Stimulated activated CD8-positive, alpha-beta memory T cell treated with anti-CD3 and anti-CD28 coated beads, Interleukin-2, amount 100 ng/mL, for 1 hour (primary cell): ENCODE measurements around the gene DHDDS.

Source experiments
- DNase-seq, 2 donors: peaks; one replicate each; pipeline ENCODE4 v3.0.0-alpha.2; 2020; ENCODE audit warnings: low read depth in 2 of 2

Gene DHDDS

DNA sequence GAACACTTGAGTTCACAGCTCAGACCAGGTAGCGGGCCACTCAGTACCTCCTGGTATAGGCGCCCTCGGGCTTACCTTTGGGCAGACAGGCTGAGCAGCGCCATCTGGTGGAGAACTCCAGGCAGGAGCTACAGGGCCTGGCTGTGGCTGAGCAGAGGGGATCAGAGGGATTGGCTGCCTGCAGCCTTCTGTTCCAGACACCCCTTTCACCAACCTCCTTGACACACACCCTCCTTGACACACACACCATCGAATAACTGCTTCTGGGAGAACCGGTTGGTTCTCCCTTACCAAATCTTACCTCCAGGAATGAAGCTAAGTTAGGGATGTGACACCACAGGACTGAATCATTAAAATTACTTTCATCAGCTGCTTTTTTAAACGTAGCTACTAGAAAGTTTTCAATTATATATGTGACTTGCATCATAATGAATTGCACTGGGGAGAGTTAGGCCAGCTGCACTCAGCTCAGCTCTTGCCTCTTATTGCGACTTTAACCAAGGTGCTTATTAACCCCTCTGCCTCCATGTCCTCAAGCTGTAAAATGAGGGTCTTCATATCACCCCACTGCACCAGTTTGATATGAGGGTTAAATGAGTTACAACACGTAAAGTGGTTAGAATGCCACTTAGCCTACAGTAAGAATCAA lies 14.9 kb upstream of the DHDDS start:
- DNase-seq: peak; percentile 71 to 79

DNA sequence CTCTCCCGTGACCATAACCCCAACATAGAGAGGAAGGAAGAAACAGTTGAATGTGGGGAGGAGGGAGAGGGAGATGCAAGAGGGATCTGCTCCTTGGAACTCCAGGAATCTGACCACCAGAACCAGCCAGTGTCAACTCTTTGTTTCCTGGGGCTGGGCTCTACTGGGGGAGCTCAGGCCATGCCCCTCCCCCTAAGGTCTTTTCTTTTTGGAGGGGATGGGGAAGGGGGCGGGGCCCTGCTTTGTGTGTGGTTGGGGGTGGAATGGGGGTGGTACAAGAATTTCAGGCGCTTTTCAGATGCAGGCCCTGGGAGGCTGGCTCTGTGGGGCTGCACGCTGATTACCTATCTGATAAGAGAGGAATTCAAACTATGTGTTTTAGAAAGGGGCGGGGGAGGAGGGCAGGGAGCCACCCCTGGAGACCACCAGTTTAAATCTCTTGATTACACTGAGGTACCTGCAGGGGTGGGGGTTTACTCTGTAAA lies 13.2 kb upstream of the DHDDS start:
- no peak for DNase-seq

DNA sequence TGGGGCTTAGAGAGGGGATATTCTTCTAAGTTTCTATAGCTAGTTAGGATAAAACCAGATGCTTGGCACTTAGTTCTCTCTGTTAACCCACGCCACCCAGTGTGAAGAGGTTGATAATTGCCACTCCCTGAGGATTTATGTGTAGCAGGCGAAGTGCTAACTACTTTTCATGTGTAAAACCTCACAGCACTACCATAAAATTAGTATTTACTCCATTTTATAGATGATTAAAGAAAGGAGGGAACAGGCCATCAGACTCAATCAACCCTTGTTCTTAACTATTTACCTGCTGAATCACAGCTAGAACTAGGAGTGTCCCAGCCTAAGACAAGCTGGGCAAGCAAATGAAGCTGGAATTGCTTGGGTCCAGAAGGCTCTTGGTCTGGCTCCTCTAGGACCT lies 12.6 kb upstream of the DHDDS start:
- no peak for DNase-seq

DNA sequence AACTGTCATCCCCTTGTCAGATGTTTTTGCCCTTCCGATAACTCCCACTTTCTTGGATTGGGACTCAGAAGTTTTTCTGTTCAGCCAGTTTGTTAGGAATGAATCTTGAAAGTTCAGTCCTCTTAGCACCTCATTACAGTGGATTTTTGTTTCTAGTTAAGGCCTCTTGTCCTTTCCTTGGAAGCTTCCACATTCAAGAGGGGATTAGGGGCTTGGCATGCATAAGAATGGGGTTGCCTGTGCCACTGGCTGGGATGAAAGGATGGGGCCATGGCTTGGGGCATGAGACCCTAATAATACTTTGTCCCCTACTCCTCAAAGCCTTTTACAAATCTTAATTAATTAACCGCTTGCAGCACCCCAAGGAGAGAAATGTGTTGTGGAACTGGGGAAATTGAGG lies 2.4 kb upstream of the DHDDS start:
- DNase-seq: no peak

DNA sequence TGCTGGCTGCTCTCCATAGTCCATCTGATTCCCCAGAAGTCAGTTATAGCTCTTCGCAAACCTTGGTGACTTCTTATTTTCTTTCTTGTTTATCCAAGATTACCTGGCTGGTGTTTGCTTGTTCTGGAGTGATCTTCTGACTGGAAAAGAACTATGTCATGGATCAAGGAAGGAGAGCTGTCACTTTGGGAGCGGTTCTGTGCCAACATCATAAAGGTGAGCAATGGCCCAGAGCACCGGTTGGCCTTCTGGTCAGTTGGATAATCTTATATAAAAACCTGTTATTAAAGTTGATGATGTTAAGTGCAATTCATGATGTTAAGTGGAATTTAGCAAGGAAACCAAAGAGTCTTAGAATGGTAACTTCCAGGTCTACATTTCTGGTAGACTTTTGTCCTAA lies 672 bp downstream of the DHDDS start:
- DNase-seq: no peak

DNA sequence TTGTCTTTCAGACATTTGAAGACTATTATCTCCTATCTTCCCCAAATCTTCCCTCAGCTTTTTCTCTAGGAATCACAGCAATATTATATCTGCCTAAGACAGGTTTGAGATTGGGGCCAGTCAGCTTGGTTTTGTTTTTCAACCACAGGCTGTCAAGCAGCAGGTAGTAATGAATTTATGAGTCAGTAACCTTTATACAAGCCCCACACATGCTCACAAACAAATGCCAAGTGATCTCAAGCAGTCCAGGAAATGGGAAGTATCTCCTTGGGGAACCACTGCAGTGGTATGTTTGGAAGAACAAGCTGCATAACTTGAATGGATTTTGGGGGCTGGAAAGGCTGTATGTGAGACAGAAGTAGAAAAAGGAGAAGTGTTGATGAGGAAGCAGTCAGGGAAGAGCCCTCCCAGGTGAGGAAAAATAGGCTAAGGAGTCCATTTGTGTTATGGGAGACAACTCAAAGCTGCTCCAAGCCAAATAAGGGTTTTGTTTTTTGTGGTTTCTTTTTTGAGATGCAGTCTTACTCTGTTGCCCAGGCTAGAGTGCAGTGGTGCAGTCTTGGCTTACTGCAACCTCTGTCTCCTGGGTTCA lies 2.1 kb downstream of the DHDDS start:
- DNase-seq: no peak

DNA sequence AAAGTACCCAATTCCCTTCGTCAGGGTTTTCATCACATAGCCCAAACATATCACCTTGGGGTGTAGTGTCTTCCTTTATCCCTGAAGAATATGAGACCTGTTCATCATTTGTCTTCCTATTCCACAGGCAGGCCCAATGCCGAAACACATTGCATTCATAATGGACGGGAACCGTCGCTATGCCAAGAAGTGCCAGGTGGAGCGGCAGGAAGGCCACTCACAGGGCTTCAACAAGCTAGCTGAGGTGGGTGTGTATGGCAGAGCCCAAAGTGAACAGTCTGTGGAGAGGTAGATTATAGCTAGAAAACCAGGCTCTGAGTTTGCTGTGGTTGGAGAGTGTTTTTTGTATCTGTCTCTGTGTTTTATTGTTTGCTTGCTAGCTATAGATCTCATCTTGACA lies 5.9 kb downstream of the DHDDS start:
- no peak for DNase-seq

DNA sequence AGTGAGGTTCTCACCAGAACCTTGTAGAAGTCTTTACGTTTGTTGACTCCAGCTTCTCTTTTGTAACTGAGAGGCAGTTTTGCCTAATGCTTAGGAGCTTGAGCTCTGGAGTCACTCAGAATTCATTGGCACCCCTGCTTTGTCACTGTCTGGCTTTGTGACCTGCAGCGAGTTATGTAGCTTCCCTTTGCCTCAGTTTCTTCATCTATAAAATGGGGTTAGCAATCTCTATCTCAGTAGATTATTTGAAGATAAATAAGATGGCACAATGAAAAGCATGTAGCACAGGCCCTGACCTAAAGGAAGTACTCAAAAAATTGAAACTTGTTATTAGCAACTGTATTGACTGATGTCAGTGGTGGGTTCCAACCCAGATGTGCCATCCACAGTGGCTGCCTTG lies 8.1 kb downstream of the DHDDS start:
- DNase-seq: no peak

DNA sequence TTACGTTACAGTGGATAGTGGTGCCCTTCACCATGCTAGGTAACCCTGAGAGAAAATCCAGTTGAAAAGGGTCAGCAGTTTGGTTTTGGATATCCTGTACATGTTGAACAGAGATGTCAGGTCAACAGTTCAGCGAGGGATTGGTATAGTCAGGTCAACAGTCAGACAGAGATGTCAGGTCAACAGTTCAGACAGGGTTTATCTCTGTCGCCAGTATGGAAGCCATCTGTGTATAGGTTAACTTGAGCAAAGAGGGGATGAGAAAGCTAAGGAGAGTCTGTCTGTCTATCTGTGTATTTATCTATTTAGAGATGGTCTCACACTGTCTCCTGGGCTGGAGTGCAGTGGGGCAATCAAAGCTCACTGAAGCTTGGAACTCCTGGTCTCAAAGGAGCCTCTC lies 17.7 kb downstream of the DHDDS start:
- DNase-seq: no peak

DNA sequence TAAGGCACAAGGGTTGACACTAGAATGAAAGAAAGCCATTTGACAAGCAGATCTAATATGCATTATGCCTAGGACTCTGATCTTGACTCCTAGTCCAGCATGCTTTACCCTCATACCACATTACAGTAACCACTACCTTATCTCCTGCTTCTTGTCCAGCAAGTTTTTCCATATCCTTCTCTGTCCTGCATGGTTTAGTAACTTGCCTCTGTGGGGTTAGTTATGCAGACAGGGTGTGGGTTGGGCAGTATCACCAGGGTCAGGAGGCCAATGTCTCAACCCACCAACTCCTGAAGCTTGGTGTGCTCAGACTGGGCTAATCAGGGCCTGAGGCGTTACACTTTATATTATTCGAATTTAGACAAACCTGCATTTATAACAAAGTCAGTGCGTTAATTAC lies 18.8 kb downstream of the DHDDS start:
- DNase-seq: no peak

DNA sequence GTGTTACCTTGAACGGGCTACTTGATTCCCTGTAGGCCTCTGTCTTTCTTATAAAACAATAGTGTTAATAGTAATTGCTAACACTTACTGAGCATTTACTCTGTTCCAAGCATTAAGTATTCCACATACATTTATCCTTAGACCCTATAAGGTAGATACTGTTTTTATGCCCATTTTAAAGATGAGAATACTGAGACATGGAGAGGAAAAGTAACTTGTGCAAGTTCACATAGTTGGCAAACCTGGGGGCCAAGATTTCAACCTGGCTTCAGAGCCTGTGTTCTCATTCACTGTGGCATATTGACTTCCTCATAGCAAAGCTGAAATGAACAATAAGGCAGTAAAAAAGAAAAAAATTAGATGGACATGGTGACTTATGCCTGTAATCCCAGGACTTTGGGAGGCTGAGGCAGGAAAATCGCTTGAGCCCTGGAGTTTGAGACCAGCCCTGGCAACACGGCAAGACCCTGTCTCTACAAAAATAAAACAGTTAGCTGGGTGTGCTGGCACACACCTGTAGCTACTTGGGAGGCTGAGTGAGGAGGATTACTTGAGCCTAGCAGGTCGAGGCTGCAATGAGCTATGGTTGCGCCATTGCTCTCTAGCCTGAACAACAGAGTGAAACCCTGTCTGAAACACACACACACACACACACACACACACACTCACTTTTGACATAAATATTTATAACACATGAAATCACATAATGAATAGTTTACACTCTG lies 20.5 kb downstream of the DHDDS start:
- no peak for DNase-seq

DNA sequence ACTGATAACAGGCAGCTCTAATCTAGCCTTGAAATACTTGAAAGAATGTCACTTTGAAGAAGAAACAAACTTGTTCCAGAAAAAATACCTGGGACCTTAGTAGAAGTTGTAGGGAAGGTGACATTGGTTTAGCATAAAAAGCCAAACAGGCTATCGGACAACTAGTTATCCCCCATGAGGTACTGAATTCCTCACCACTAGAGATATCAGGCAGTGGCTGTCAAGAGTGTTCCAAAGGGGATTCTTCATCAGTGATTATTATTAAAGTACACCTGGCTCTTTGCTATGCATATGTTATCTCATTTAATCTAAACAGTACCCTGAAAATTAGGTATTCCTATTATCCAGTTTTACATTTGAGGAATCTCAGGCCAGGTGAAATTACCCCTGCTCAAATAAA lies 27.0 kb downstream of the DHDDS start:
- no peak for DNase-seq

DNA sequence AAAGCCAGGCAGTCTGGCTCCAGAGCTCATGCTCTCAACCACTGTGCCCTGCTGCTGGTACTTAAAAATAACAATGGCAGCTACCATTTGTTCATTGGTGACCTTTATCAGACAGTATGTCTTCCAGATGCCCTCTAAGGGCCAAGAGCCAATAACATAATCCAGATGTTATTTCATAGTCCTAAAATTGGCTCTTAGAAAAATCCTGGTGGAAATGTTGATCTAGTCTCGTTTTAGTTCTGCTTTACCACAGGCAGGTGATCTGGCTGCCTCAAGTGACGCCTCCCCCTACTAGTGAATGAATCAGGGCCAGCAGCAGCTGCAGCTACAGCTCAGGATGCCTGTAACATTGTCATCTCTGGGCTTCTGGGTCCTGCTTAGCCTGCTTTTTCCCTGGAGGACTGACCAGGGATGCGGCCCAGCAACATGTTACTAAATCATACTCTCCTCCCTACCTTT lies 27.5 kb downstream of the DHDDS start:
- no peak for DNase-seq

DNA sequence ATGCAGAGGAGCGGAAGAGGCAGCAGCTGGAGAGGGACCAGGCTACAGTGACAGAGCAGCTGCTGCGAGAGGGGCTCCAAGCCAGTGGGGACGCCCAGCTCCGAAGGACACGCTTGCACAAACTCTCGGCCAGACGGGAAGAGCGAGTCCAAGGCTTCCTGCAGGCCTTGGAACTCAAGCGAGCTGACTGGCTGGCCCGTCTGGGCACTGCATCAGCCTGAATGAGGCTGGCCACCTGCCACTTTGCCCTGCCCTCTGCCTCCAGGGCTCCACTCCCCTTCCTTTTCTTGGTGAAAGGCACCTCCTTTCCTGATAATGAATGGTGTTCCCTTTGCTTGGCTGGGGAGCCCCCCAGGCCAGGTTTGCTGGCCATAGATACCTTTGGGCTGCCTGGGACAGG lies 36.8 kb downstream of the DHDDS start:
- DNase-seq: no peak

DNA sequence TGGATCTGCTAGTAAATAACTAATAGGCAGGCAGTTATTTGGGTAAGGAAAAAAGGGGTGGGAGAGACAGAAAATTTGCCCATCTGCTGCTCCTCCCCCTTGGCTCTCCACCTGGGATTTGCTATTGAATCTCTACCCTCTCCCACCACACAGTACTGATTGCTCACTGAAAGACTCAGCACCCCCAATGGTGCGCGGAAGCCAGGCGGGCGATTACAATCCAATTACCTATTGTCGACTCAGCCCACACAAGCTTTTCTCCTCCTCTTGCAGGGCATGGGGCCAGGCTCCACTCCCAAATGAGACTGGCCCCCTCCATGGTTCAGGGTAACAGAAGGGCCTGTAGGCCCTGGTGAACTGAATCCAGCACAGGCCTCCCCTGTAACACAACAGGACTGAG lies 37.4 kb downstream of the DHDDS start:
- no peak for DNase-seq

DNA sequence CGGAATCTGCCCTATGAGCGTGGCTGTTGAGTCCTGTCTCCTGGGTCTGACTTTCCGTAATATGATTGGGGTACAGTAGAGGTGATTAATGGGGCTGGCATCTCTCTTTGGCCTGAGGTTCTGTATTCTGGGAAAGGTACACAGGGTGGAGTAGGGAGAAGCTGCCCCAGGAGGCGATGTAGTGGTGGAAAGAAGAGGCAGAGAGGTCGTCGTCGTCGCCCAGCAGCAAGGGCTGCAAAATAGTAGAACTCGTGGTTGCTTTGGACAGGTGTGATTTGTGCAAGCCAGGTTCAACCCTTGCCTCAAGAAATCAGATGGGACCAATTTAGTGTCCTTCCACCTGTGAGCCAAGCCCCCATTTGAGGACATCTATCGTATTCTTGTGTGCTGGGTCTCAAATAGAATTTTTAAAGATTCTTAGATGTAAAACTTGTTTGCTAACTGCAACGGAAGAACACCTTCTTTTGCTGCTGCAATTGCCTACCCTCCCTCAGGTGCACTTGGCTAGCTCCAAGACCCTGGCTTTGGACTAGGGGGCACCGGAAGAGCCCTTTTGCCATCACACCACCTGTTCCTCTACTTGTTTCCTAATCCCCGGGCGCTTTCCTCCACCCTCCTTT lies 38.9 kb downstream of the DHDDS start:
- no peak for DNase-seq

DNA sequence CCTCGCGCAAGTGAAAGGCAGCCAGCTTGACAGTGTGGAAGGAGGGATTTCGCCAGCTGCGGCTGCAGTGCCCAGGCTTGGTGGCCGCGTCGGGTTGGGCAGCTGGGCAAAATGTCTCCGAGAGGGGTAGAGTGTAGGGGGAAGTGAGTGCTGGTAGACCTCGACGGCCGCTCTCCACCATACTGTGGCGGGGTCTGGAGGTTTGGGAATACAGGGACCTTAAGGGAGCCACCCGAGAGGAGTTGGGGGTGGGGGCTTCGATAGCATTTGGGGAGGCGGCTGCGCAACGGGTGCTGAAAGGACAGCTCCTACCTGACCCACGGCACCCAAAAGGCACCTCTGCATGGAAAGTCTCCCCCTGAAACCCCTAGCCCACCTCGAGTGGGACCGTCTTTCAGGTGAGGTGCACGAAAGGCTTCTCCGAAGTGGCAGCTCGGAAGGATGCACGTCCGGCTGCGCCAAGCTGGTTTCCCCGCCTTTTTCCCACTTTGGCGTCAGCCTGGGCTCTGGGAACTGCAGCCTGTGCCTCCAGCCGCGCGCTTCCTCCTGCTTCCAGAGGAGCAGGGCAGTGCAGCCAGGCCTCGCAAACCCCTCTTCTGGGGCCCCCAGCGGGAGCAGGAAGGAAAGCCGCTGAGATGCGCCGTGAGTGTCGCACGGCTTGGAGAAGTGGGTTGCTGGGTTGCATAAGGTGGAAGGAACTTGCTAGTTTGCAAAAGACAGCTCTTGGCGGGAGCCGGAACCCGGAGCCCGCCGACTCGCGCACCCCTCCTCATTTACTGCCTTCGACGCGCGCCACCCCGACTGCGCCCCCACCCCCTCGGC lies 39.6 kb downstream of the DHDDS start:
- DNase-seq: peak in 1 of 2 donors; percentile 9

DNA sequence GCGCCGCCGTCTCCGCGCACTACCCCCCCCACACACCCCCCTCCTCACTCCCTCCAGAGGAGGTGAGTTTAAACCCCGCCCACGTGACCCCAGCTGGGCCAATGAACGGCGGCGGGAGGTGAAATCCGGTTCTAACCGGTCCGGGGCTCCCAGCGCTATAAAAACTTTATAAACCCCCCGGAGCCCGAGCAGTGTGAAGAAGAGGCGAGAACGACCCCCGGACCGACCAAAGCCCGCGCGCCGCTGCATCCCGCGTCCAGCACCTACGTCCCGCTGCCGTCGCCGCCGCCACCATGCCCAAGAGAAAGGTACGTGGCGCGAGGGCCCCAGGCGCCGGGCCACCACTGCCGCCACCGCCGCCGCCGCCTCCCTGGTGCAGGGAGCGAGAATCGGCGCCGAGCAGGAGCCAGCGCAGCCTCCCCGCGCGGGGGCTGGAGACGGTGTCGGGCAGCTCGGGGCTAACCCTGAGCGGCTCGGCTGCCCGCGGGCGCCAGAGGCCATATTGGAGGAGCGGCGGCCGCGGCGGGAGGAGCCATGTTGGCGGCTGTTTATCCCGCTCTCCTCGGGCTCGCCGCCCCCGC lies 40.3 kb downstream of the DHDDS start, which contains the start of gene HMGN2:
Gene HMGN2 (plus strand): TSS at position 121 of the 581 bp plus-strand sequence. CDS start 173 bp downstream, at position 294.
- DNase-seq: peak; percentile 73 to 81

DNA sequence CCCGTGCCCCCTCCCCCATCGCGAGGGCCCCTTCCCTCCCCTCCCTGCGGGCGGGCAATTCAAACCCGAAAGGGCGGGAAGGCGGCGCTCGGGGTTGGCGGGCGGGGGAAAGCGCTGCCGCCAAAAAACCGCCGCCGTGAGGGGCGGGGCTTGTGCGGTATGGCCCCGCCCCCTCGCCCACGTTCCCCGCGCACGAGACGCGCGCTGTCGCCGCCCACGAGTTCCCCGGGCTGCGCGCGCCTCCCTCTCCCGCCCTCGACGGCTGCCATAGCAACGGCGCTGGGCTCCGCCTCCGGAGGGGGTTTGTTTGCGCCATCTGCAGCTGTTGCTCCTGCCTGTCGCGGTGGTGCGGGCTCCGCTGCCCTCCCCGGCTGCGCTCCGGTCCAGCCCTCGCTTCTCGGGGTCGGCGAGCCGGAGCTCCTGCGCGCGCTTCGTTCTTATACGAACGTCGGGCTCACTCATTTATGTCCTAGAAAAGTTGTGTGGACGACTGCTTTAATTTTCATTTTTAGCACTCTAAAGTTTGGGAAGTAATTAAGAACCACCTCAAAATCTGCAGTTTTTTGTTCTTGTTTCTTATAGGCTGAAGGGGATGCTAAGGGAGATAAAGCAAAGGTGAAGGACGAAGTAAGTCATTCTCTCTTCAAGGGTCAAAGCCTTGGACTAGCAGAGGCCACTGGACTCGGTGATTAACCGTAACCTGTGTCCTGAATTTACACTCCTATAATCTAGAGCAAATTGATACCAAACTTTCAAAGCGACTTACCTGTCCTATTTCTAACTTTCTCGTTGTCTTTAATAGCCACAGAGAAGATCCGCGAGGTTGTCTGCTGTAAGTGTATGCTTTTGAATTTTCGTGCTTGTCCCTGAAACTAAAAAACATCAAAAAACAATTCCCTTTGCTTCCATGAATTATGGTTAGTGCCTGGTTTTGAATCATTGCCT lies 41.1 kb downstream of the DHDDS start:
- DNase-seq: peak; percentile 94 to 96

DNA sequence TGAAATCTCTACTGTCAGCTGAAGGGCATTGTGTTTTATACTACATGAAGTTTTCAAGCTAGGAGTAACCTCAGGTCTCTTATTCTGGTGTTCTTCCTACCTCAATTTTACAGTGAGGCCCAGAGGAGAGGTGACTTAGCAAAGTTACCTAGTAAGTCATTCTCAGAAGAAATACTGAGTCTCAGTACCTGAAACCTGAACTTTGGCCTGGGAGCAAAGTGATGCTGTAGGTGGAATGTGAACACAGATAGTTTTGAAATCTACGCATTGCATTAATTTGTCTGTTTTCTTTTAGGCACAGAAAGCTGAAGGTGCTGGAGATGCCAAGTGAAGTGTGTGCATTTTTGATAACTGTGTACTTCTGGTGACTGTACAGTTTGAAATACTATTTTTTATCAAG lies 42.7 kb downstream of the DHDDS start:
- no peak for DNase-seq
